LHCN-M2 (cell line): ENCODE measurements around the gene TTLL5. TPM values are rescaled to one million over a fixed set of nuclear protein-coding genes. Genes with fewer than 3 reads are reported as not detected.

Experiments
- DNase-seq: peaks from one replicate; pipeline ENCODE4 v3.0.0-alpha.2; 2012; ENCODE audit warnings: low read depth
- total RNA-seq: library from RNA; depleted of rRNA; stranded (reverse); fragments of >200 nt; gene quantifications from 2 replicates; pipeline ENCODE4 v1.2.3, GENCODE V29; 2014; rRNA removed

The TTLL5 gene
- total RNA-seq, 1 experiment from 2014 or later, result 22.0 TPM

DNA sequence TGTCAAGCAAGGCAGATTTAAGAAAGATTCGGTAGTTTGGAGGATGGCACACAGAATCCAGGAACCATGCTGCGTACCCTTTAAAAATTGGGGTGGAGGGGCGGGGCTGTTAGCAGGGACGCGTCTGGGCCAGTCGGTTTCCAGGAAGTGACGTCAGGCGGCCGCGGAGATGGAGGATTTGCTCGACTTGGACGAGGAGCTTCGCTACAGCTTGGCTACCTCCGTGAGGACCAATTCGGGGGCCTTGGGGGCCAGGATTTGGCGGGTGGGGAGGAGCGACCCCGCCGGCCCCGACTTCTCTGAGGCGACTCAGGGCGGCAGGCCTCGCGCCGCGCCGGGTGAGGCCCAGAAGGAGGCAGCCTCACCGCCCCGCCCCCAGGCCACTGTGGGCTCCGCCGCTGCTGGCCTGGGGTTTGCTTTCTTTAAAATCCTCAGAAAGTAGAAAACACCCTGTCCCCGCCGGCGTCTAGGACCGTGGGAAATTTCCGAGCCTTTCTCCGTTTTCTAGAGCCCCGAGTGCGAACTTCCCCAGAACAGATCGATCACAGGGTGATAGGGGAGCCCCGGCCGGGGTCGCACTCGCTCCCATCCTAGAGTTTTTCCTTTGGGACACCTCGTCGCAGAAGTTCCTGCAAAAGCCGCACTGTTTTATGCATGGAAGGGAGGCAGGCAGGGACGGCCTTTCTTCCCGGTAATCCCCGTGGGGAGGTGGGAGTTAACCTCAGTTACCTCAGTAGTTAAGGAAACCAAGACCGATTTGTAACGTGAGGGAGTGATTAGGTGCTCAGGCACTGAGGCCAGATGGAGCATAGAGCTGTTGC, 324.8 kb downstream of the TTLL5 start, which contains the start of gene IFT43:
Gene IFT43, plus strand, starts transcription at position 146 of the 821 bp plus-strand sequence. Its CDS starts 24 bp downstream, at position 170.
- peak; percentile 71 for DNase-seq

DNA sequence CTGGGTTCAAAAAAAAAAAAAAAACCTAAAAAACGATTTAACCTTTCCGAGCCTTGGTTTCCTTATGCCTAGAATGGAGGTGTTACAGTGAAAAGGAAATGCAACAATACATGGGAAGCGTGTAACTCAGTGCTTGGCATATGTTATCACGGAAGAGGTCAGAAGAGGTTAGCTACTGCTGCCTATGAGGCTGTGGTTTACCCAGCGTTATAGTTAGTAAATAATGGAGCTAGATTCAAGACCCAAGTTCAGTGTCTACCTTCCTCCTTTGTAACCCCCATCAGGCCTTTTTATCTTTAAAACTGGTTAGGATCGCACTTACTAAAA, 325.4 kb downstream of the TTLL5 start:
- DNase-seq, result no peak

DNA sequence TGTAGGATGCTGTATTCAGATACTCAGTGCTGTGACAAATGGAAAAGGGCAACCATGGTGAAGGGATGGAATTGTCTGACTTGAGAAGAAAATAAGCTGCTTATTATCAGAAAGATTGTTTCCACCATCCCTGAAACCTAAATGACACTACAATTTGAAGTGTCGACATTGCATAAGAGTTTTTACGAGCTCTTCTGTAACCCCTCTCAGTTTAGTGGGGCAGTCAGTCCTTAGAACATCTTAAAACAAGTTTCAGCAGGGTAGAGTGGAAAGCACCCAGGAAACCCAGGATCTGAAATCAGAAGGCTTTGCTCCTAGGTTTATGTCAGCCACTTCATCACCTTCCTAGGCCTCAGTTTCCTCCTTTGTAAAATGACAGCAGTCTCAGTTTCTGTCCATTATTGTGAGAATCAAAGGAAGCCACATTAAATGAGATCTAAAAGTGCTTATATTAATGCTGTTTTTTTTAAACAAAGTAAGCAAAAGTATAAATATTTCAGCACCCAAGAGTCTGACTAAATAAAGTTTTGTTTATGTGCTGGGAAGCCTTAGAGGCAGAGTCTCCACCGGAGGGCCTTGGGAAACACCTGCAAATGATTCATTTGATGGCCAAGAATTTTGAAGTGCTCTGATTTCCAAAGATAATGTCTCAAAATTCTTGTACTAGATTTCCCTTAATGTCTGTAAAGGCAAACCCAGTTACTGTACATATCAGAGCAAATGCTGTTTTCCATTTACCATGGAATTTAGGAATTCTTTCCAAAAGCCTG, 326.3 kb downstream of the TTLL5 start:
- no peak for DNase-seq

- peak; percentile 71 for DNase-seq
Observed at GRCh38 chr14:75989134-75989533, 328.1 kb downstream of the TTLL5 start.

GRCh38 chr14:75990297-75990696, 329.3 kb downstream of the TTLL5 start:
- no peak for DNase-seq

DNA sequence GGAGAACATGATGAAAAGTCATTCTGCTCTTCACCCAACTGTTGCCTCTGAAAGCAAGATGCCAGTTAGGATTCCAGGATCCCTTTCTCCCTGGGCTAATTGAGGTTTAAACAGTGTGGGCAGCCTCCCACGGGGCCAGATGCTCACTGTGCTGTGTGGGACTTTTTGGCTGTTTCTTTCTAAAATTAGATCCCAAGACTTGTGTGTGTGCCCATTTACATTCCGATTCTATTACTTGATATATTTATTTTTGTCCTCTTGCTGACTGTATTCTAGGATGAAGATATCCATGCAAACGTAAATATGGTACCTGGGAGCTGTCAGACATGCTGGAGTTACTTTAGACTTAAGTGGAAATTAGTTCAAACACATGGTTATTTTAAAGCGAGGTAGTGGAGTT, 330.7 kb downstream of the TTLL5 start:
- DNase-seq, result no peak

DNA sequence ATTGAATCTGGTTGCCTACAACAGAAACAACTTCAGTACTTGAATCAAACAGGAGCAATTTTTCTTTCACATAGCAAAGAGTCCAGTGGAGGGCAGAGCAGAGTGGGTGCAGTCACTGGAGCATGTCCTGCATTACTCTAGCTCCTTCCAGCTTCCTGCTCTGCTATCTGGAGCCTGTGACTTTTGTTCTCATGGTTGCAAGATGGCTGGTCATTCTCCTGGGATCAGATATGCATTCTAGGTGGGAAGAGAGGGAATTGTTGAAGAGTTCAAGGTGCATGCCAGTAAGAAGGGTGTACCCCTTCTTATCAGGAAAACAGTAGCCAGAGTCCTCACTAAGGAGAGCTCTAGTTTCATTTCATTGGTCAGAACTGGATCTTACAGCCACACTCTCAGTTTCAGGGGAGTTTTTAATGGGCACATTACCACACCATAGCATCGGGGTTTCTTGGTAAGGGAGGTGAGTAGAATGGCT, 332.6 kb downstream of the TTLL5 start:
- DNase-seq, result no peak

GRCh38 chr14:75995372-75996041, 334.5 kb downstream of the TTLL5 start:
- DNase-seq, result peak; percentile 89

- no peak for DNase-seq
Observed at GRCh38 chr14:75996488-75996887, 335.4 kb downstream of the TTLL5 start.

GRCh38 chr14:75999511-76000190, 338.6 kb downstream of the TTLL5 start:
- no peak for DNase-seq

DNA sequence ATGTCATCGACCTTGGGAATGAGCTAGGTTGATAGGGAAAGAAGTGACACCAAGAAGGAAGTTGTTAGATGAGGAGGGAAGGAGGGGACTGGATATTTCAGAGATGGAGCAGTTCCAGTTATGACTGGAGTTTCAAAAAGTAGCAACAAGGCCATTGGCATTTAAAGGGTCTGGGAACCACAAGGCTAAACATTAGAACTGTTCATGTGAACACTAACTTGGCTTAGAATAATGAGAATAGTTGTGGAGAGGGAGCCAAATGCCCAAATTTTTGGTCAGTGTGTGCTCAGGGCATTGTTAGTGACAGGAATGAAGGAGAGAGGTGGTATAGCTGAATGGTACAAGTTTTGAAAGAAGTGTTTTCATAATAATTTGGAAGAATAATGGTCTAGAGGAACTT, 341.3 kb downstream of the TTLL5 start:
- no peak for DNase-seq

Other genes with a start within 250 kb of the TTLL5 start
- gene JDP2, start 233.2 kb upstream of the TTLL5 start, total RNA-seq, result 28.5 and 31.5 TPM in 2 replicates
- not detected in 2 replicates for gene BATF, start 138.8 kb upstream of the TTLL5 start, total RNA-seq
- gene FLVCR2, start 82.6 kb upstream of the TTLL5 start, total RNA-seq, result 23.9 and 29.8 TPM in 2 replicates
- gene ERG28, start 370 bp upstream of the TTLL5 start, total RNA-seq, result 9.1 and 9.8 TPM in 2 replicates